GM19238 (cell line): ENCODE results near the gene GNAT2.

ENCODE experiments used
- DNase-seq: peaks from one replicate; pipeline ENCODE4 v3.0.0; 2011; ENCODE audit warnings: low spot score; ENCODE audit not compliant: insufficient read length

Gene GNAT2

DNA sequence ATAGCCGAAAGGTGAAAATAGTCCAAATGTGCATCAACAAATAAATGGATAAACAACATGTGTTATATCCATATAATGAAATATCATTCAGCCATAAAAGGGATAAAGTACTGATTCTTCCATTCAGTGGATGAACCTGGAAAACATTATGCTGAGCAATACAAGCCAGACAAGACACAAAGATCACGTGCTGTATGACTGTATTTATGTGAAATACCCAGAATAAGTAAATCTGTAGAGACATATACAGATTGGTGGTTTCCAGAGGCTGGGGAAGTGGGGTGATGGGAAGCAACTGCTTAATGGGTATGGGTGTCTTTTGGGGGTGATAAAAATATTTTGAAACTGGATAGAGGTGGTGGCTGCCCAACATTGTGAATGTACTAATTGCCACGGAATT is 23.2 kb upstream of the GNAT2 start:
- DNase-seq, result no peak

DNA sequence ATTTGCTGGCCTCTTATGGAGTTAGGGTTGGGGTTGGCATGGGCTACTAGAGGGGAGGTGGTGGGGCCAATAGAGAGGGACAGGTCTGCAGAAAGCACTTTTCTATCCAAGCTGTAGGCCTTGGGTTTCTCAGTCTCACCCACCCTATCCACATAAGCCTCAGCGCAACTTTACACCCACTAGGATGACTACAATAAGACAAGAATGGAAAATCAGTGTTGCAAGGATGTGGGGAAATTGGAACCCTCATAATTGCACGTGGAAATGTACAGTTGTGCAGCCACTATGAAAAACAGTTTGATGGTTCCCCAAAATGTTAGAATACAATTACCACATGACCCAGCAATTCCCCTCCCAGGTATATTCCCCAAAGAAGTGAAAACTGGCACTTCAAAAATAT is 22.4 kb upstream of the GNAT2 start:
- DNase-seq, result no peak

DNA sequence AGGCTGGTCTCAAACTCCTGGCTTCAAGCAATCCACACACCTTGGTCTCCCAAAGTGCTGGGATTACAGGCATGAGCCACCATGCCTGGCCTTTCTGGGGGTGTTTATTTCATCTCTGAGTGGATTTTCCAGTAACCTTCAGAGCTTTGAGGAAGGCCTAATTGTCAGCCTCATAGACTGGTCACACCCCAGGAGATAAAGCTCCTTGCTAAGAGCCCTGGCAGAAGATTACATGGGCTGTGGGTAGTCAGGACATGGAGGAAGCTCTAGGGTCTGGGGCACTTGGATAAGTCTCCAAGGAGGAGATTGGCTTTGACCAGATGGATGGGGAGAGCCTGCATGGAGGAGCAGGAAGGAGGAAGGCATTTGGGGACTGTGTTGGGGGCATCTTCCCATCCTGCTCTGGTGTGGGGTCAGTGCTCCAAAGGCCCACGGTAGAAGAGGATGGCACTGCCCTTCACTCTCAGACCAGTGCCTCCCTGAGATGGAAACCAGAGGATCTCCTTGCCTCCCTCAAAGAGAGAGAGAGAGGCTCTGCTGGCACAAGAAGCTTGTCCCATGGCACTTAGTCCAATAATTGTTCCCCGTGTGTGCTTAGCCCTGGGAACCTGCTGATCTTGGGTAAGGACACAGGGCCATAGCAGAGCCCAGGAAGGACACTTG is 21.8 kb upstream of the GNAT2 start:
- no peak for DNase-seq

DNA sequence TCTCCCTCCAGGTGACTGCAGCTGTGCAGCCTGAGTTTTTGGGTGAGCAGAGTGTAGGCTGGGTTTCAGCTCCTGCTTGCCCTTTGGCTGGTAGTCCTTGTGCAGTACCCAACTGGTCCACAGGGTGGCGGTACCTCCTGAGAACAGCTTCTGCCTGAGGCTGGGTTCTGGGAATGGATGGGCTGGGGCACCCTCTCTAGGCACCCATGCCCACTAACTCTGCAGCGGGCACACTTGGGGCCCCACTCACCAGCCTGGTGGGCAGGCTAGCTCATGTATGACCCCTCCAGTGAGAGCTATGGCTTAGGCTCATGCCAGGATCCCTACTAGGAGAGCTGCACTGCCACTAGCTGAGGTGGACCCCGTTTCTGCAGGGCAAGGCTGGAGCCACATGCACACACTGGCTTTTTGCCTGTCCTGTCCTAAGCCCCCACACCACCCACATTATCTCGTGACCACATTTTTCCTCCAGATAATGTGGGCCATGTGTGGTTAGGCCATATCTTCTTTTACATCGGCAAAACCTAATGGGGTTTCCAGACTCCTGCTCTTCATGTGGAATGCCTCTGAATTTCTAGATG is 21.0 kb upstream of the GNAT2 start:
- DNase-seq, result no peak

DNA sequence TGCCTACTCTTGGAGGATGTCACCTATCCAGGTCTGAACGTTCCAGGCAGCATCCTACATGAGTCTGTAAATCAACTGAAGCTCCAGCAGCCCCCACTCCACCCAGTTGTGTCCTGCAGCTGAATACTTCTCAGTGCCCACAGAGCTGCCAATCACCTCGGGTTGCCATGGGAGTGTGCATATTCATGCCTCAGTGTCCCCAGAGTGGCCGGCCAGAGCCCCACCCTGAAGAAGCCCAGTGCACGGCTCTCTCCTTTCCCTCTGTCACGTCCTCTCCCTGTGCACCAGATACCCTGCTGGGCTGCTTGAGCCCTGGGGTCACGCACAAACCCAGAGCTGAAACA is 20.4 kb upstream of the GNAT2 start:
- DNase-seq, result no peak

DNA sequence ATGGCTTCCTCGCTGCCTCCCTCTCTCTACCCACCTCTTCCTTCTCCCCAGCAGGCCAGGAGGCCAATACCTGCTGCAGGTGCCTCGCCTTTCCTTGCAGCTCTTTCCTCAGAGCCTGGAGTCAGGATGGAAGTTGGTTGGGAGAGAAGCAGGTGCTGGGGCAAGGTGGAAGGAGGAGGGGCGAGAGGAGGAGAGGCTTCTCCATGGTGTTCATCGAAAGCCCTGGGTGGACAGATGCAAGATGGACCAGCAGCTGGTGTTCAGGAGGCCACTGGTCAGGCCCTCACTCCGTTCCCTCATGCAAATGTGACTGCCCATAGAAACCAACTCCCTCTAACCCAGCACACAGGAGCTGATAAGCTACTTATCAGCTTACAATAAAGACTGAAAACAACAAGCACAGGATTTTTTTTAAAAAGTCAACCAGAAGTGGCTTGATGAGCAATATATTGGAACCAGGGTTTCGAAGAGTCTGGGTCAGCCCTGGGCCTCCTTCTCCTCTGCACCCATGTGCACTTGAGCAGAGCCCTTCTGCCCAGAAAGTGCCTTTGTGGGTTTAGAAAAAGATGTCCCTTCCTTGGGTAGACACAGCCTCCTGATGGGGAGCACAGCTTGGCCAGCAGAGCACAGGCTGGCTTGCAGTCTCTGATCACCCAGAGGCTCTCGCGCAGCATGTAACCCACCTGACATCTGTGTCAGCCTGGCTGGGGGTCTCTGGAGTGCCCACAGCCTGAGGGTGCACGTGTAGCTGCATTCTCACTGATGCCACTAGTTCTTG is 19.8 kb upstream of the GNAT2 start:
- DNase-seq, result no peak

DNA sequence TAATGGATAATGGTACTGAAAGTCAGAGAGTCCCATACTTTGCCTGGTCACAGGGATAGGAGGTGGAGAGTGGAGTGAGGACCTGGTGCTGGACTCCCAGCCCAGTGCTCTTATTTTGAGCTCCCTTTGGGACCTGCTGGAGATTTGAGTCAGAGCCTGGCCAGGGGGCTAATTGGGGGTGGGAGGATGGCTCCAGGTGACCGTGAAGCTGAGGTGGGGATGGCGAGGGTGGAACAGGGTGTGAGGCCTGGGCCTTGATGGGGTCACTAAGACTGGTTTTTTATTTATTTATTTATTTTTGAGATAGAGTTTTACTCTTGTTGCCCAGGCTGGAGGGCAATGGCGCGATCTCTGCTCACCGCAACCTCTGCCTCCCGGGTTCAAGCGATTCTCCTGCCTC is 18.0 kb upstream of the GNAT2 start:
- no peak for DNase-seq

DNA sequence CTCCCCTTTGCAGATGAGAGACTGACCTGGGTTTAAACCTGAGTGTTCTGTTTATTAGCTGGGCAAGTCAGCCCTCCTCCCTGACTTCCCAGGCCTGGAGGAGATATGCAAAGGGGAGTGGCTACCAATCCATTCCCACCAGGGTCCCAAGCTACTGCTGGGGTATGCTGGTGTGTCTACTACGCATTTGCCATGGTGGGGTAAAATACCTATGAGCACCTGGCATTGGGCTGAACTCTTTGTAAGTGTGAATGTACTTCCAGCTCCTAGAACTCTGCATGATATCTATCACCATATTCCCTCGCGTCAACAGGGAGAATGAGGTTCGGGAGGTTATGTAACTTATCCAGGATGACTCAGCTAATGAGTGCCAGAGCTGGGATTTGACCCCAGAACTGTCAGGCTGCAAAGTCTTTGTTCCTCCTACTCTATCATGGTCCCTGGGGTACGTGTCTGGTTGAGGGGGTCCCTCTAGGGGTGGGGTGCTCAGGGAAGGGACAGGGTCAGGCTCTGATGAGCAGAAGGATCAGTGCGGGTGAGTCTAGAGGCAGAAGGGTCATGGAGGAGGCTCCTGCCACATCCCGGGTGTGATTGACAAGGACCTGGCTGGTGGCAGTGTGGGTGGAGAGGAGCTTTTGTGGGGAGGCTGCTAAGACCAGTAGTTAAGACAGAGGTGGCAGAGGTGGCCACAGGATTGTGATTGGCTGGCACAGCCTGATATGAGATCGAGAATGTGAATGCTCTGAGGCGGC is 17.0 kb upstream of the GNAT2 start:
- no peak for DNase-seq

DNA sequence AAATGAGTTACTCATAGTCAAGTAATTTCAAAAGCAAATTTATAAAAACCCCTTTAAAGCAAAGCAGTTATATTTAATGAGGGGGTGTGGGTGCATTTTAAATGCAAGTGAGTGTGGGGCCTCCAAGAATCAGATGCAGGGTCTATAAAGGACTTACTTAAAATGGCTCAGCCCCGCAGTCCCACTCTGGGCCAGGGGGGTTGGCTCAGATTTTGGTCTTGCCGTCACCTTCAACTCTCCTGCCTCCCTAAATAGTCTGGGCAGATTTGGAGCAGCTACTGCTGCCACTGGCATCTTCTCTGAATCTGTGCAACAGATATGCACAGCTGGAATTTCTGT is 16.4 kb upstream of the GNAT2 start:
- DNase-seq, result no peak

DNA sequence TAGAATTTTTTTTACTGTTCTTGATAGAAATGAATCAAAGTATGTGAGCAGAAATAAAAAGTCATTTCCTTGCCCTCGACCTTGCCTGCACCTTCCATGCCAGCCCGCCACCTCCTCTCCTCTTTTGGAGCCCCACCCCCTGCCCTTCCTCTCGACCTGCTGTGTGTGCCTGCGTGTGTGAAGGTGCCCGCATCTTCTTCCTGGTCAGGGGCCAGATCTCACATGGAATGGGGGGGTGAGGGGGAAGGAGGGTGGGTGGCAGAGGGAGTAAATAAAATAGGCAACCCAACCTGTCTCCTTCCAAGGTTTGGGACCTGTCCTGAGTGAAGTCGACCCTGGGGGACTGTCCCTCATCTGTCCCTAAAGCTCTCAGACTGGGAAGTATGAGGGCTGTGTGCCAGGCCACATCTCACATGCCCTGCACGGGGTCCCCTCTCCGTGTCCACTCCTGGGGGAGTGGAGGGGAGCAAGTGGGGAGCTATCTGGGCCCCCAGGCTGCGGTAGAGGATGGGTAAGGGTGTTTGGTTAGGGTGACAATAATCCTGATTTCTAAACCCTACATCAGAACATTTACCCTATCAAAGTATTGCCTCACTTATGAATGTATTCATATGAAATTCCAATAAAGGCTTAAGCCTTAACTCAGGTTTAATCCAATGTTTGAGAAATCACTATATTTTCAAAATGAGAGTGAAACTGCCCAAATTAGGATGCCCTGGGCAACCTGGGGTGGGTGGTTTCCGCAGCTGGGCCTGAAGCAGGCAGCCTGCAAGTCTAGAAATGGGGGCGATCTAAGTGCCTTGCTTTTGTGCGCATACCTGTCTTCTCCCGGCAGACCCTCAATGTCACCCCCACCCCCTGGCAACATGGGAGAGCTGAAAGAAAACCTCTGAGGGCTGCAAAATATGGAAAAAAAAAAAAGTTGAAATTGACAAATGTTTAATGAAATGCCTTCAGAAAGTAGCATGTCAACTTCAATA is 15.6 kb upstream of the GNAT2 start:
- no peak for DNase-seq

DNA sequence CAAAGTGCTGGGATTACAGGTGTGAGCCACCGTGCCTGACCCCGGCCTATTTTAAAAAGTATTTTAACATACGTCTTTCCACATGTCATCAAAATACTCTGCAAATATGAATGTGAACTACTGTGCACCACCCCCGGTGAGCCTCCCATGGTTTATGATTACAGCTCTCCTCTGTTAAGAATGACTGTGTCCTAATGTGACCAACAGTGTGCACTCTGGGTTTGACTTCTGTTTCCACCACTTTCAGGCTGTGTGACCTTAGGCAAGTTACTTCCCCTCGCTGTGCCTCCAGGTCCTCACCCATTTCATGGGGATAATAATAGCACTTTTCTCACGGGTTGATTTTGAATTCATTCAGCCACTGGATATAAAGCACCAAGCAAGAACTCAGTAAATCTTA is 14.9 kb upstream of the GNAT2 start:
- no peak for DNase-seq

DNA sequence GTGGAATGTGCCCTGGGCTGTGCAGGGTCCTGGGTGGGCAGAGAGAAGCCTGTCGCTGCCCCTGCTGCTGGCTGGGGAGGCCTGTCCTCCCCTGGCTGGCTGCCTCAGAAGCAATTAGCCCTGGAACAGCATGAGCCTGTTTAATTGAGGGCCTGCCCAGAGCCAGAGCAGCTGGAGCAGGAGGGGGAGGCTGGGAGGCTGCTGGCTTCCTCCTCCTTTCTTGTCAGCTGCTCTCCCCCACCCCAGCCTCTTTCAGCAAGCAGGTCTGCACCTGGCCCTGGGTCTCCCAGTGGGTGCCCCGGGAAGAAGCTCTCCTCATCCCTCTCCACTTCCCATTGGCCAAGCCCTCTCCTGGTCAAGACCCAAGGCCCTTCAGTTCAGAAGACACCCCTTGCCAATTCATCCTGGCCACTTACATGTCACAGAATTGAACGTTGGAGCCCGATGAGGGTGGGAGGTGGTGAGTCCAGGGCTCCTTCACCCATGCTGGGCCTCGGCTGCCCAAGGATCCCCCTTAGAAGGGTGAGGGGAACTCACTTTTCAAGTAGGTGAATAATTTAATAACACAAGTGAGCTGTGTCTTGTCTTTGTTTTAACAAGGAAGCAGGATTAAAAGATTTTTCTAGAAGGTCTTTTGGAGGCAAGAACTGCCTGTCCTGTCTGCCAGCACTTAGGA is 13.4 kb upstream of the GNAT2 start:
- DNase-seq, result no peak

DNA sequence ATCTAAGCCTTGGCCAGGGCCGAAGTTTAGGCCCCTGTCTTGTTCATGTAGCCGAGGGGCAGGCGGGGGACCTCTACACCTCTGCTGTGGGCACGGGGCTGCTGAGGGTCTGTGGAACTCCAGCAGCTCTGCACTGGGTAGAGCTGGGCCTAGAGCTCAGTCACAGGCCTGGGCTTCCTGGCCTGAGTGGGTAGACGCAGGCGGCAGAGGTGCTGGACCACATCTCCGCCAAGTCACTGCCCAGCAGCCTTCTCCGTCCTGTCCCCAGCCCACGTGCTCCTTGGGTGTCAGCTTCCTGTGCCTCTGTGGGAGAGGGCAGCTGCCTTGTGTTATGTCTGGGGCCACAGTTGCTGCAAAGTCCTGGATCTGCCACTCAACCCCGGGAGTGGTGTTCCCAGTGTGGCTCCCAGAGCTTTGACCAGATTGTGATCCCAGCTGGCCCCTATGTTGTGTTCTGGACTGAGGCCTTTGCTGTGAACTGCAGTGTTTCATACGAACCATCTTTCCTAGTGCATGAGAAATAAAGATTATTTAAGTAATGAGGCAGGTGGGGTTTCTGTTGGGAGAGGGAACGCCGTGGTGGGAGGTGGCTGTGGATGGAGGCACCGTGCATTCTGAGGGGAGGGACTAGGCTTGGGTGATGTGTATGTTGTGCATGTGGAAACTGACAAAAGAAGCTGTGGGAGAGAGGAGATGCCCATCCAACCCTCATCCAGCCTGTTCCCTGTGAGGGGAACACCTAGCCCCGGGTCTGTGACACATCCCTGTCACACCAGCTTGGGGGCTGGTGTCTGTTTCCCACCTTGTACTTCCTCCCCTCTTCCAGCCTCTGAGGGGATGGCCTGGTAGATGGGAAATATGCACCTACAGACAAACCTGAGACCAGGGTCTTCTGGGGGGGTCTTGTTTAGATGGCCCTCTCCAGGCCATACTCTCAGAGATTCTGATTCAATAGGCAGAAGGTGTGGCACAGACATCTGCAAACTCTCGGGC is 12.4 kb upstream of the GNAT2 start:
- no peak for DNase-seq

DNA sequence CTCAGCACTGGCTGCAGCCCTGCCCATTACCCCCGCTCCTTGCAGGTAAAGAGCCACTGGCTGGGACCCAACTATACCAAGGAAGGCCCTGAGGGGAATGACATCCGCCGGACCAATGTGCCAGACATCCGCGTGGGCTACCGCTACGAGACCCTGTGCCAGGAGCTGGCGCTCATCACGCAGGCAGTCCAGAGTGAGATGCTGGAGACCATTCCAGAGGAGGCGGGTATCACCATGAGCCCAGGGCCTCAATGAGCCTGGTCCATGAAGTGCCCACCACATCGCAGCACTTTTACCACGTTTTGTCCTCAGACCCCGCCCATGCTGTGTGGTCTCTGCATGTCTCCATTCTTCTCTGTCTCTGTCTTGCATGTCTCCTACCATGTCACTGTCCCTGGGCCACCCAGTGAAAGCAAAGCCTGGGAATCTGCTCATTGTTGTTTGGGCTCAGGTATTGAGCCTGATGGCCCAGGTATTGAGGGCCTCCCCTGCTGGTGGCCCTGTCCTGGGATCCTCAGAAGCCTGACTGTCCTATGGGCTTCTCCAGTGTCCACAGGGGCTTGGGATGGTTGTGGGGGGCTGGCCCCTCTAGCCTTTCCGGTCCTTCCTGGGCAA is 11.6 kb upstream of the GNAT2 start:
- DNase-seq, result no peak

DNA sequence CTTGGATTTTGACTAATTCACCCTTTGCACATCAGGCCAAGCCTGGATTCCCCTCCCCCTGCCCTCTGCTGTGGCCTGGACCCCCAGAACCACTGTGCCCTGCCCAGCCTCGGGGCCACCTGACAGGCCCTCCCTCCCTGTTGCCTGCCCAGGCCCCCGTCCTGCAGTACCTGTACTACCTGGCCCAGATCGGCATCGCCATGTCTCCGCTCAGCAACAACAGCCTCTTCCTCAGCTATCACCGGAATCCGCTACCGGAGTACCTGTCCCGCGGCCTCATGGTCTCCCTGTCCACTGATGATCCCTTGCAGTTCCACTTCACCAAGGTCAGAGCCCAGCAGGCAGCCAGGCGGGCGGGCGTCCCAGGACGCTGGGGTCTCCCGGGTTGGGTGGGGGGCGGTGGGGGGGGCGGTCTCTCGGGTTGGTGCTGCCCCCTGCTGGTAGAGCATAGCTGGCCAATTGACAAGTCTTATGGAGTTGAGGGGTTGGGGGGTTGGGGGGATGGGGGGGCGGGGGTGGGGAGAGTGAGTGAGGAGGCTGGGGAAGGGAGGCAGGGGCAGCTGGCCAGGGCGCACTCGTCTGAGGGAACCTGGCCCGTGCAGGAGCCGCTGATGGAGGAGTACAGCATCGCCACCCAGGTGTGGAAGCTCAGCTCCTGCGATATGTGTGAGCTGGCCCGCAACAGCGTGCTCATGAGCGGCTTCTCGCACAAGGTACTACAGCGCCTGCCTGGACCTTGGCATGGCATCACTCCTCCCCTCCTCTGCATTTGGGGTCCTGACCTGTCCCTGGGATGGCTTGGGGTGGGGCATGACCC is 10.9 kb upstream of the GNAT2 start:
- DNase-seq, result no peak

DNA sequence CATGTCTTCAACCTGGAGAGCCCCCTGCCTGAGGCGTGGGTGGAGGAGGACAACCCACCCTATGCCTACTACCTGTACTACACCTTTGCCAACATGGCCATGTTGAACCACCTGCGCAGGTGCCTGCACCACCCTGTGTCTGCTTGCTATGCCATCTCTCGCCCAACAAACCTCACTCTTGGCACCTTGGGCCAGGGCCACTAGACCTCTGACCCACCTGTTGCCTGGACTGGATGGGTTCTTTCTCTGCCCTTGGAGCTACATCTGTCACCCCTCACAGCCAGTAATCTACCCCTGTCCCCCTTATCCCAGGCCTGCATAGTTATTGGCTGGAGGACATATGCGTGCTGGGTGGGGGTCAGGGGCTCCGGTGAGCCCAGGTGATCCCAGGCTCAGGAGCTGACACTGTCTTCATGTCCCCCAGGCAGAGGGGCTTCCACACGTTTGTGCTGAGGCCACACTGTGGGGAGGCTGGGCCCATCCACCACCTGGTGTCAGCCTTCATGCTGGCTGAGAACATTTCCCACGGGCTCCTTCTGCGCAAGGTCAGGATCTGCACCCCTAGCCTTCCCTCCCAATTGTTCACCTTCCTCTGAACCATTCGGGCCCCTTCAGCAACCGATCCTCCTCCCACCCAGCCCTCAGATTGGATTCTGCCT is 10.1 kb upstream of the GNAT2 start:
- no peak for DNase-seq

DNA sequence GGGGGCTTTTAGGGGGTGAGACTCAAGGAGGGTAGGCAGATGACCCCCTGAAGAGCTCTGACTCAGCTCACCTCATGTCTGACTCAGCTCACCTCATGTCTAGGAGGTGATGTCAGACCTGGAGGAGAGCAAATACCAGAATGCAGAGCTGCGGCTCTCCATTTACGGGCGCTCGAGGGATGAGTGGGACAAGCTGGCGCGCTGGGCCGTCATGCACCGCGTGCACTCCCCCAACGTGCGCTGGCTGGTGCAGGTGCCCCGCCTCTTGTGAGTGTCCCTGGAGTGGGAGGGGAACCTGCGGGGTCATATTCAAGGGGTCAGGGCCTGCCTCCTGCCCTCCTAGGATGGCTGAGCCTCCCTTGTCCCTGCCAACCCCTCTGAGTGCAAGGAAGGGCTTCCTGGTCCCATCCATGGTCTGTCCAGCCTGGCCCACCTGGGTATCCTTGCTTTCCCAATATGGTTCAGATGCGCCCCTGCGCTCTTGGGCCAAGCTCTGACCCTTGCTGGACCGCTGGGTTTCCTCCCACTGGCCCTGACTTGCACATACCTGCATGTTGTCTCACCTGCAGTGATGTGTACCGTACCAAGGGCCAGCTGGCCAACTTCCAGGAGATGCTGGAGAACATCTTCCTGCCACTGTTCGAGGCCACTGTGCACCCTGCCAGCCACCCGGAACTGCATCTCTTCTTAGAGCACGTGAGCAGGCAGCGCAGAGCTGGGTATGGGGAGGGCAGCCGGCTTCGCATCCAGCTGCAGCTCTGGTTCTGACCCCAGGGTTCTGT is 9.3 kb upstream of the GNAT2 start:
- DNase-seq, result no peak
